GM23248 (cell line): ENCODE data around the gene CACNA1I. TPM values are rescaled to one million over a fixed set of nuclear protein-coding genes. Genes with fewer than 3 reads are reported as not detected.

ENCODE experiments used
- DNase-seq: peaks from one replicate; pipeline ENCODE4 v3.0.0-alpha.2; 2015
- H2AFZ ChIP-seq: fragments of 200-600 bp; sonication (generic); 2 replicates; pipeline ENCODE4 v1.6.1; 2016; ENCODE audit warnings: antibody characterized with exemption
- H3F3A ChIP-seq: fragments of 200-600 bp; sonication (generic); 2 replicates; pipeline ENCODE4 v1.6.1; 2016; ENCODE audit warnings: mild to moderate bottlenecking, antibody characterized with exemption, mixed run types; ENCODE audit not compliant: insufficient read depth
- H3K27ac ChIP-seq: fragments of 200-600 bp; sonication (generic); 2 replicates; pipeline ENCODE4 v1.5.1; 2016; ENCODE audit warnings: mild to moderate bottlenecking
- H3K27me3 ChIP-seq: fragments of 200-600 bp; sonication (generic); replicated peaks from 2 replicates; pipeline ENCODE4 v1.6.1; 2016; ENCODE audit warnings: mild to moderate bottlenecking; ENCODE audit not compliant: insufficient read depth
- H3K36me3 ChIP-seq: fragments of 200-600 bp; sonication (generic); 2 replicates; pipeline ENCODE4 v1.6.1; 2016; ENCODE audit warnings: low read depth, mild to moderate bottlenecking
- H3K4me1 ChIP-seq: fragments of 200-600 bp; sonication (generic); 2 replicates; pipeline ENCODE4 v1.6.1; 2016; ENCODE audit warnings: mild to moderate bottlenecking; ENCODE audit not compliant: insufficient read depth
- H3K4me2 ChIP-seq: fragments of 200-600 bp; sonication (generic); one replicate; pipeline ENCODE4 v1.6.1; 2016; ENCODE audit warnings: mild to moderate bottlenecking; ENCODE audit not compliant: unreplicated experiment
- H3K4me3 ChIP-seq: fragments of 200-600 bp; sonication (generic); 2 replicates; pipeline ENCODE4 v1.5.1; 2016; ENCODE audit warnings: mild to moderate bottlenecking
- H3K79me2 ChIP-seq: fragments of 200-600 bp; sonication (generic); 2 replicates; pipeline ENCODE4 v1.6.1; 2016; ENCODE audit warnings: mild to moderate bottlenecking; ENCODE audit not compliant: insufficient read depth
- H3K9ac ChIP-seq: fragments of 200-600 bp; sonication (generic); 2 replicates; pipeline ENCODE4 v1.6.1; 2016; ENCODE audit warnings: mild to moderate bottlenecking
- H3K9me2 ChIP-seq: fragments of 200-600 bp; sonication (generic); 2 replicates; pipeline ENCODE4 v1.6.1; 2016; ENCODE audit warnings: mixed run types, mild to moderate bottlenecking, moderate library complexity; ENCODE audit not compliant: insufficient read depth
- H3K9me3 ChIP-seq: fragments of 200-600 bp; sonication (generic); one replicate; pipeline ENCODE4 v1.6.1; 2017; ENCODE audit warnings: low read depth
- H4K20me1 ChIP-seq: fragments of 200-600 bp; sonication (generic); 2 replicates; pipeline ENCODE4 v1.6.0; 2016; ENCODE audit not compliant: insufficient read depth
- EZH2 ChIP-seq: fragments of 200-600 bp; sonication (generic); IDR thresholded peaks from 2 replicates; pipeline ENCODE4 v1.6.1; 2018; ENCODE audit warnings: antibody characterized with exemption, mild to moderate bottlenecking; ENCODE audit not compliant: insufficient read depth, poor library complexity, severe bottlenecking
- EZH2phosphoT487 ChIP-seq: fragments of 200-600 bp; sonication (generic); IDR thresholded peaks from 2 replicates; pipeline ENCODE4 v1.6.1; 2018; ENCODE audit warnings: antibody characterized with exemption, moderate library complexity, mild to moderate bottlenecking, low read depth; ENCODE audit not compliant: insufficient read depth
- WGBS, 2 experiments: methylation state at CpG; one replicate each; pipeline ENCODE4 v1.1.6; 2015 to 2017; ENCODE audit warnings: low lambda C conversion rate in 2 of 2, low coverage in 1 of 2; ENCODE audit errors: missing lambda C conversion rate in 2 of 2; 5-methylcytosine and 5-hydroxymethylcytosine counted together
- in situ Hi-C: fragments of 300-500 bp; cut with MboI; formaldehyde crosslinking; loops from 2 replicates; pipeline ENCODE4 v1.15.0; 2020
- polyA plus RNA-seq: library from polyadenylated mRNA; unstranded; fragments of >200 nt; fragmentation: Nextera tagmentation; extraction: Ambion mirVana; gene quantifications from 2 replicates; pipeline ENCODE4 v1.2.1, GENCODE V29; 2016
- total RNA-seq: library from RNA; depleted of rRNA; stranded (reverse); fragments of >200 nt; shearing (Covaris generic); gene quantifications from 2 replicates; pipeline ENCODE4 v1.2.3, GENCODE V29; 2014

CACNA1I gene
- total and polyA plus RNA-seq, 2 experiments from 2014 or later = not detected

- 51 to 94% methylated on average over 14 to 39 of the region's 39 CpGs for WGBS, 2 experiments
- Histone ChIP-seq H3K9ac (no peak overlapping the region), H3K79me2 (no peaks in the 10 kb centered on the region), H3K4me1 (0 out of 2 replicates have a peak, but pooled peaks cover 4% of the 10 kb centered on the region), H2AFZ (no peak overlapping the region), H3F3A (no peaks in the 10 kb centered on the region), H3K9me2 (no peaks in the 10 kb centered on the region), H3K27ac (no peak overlapping the region), H3K9me3 (no peaks in the 10 kb centered on the region), H3K4me2 (no peak overlapping the region), H3K4me3 (no peak overlapping the region), H3K36me3 (no peaks in the 10 kb centered on the region), H3K27me3 (peaks cover 26% of the 10 kb centered on the region), H4K20me1 (no peaks in the 10 kb centered on the region)
- TF ChIP-seq EZH2 (no peak), EZH2phosphoT487 (no peak)
- in situ Hi-C loops = no loop called here
- DNase-seq = no peak
Measured at GRCh38 chr22:39686178-39686620, 115.6 kb downstream of the CACNA1I start.

GRCh38 chr22:39686776-39687525 is 116.4 kb downstream of the CACNA1I start:
- peaks cover 31% of the 10 kb centered on the region for H3K27me3 ChIP-seq
- TF ChIP-seq EZH2 (no peak), EZH2phosphoT487 (no peak)
- no peak overlapping the region for H2AFZ ChIP-seq
- H3K4me2 ChIP-seq = no peak overlapping the region
- H4K20me1 ChIP-seq = no peaks in the 10 kb centered on the region
- no peaks in the 10 kb centered on the region for H3K36me3 ChIP-seq
- no peak overlapping the region for H3K4me3 ChIP-seq
- H3K9ac ChIP-seq = no peak overlapping the region
- H3F3A ChIP-seq = no peaks in the 10 kb centered on the region
- WGBS, 2 experiments = 58 to 59% methylated on average over 12 to 17 of the region's 17 CpGs
- no peaks in the 10 kb centered on the region for H3K9me2 ChIP-seq
- no peak overlapping the region for H3K27ac ChIP-seq
- in situ Hi-C loops = no loop called here
- DNase-seq = no peak
- H3K79me2 ChIP-seq = no peaks in the 10 kb centered on the region
- H3K9me3 ChIP-seq = no peaks in the 10 kb centered on the region
- H3K4me1 ChIP-seq = 0 out of 2 replicates have a peak, but pooled peaks cover 4% of the 10 kb centered on the region

GRCh38 chr22:39688186-39688785 is 117.7 kb downstream of the CACNA1I start:
- H3K36me3 ChIP-seq = no peaks in the 10 kb centered on the region
- no peaks in the 10 kb centered on the region for H4K20me1 ChIP-seq
- 55% methylated on average over 13 of the region's 13 CpGs for WGBS, 2 experiments
- H3K27me3 ChIP-seq = peaks cover 40% of the 10 kb centered on the region
- in situ Hi-C loops = no loop called here
- no peaks in the 10 kb centered on the region for H3K79me2 ChIP-seq
- H3F3A ChIP-seq = no peaks in the 10 kb centered on the region
- H3K4me1 ChIP-seq = 0 out of 2 replicates have a peak, but pooled peaks cover 4% of the 10 kb centered on the region
- H3K4me3 ChIP-seq = no peak overlapping the region
- no peak overlapping the region for H2AFZ ChIP-seq
- no peaks in the 10 kb centered on the region for H3K9me3 ChIP-seq
- DNase-seq = no peak
- no peak for TF ChIP-seq EZH2
- TF ChIP-seq EZH2phosphoT487 = no peak
- H3K4me2 ChIP-seq = no peak overlapping the region
- H3K9ac ChIP-seq = no peak overlapping the region
- no peaks in the 10 kb centered on the region for H3K9me2 ChIP-seq
- H3K27ac ChIP-seq = no peak overlapping the region

GRCh38 chr22:39689421-39689820 is 118.9 kb downstream of the CACNA1I start:
- Histone ChIP-seq H3K9me3 (no peaks in the 10 kb centered on the region), H3K4me3 (no peak overlapping the region), H4K20me1 (no peaks in the 10 kb centered on the region), H3K27me3 (peaks cover 44% of the 10 kb centered on the region), H3K4me1 (0 out of 2 replicates have a peak, but pooled peaks cover 4% of the 10 kb centered on the region), H2AFZ (no peak overlapping the region), H3K4me2 (no peak overlapping the region), H3K9ac (no peak overlapping the region), H3K27ac (no peak overlapping the region), H3K79me2 (no peaks in the 10 kb centered on the region), H3F3A (no peaks in the 10 kb centered on the region), H3K36me3 (no peaks in the 10 kb centered on the region), H3K9me2 (no peaks in the 10 kb centered on the region)
- in situ Hi-C loops = no loop called here
- 71 to 75% methylated on average over 10 of the region's 10 CpGs for WGBS, 2 experiments
- DNase-seq = no peak
- TF ChIP-seq EZH2phosphoT487 = no peak
